ENCODE data around the gene SIRT1.
"Not testable (repeated sequence)": the region's sequence is repeated elsewhere in the genome, so short reads cannot be mapped to it uniquely, and the experiment has no call there.

SIRT1 gene

DNA sequence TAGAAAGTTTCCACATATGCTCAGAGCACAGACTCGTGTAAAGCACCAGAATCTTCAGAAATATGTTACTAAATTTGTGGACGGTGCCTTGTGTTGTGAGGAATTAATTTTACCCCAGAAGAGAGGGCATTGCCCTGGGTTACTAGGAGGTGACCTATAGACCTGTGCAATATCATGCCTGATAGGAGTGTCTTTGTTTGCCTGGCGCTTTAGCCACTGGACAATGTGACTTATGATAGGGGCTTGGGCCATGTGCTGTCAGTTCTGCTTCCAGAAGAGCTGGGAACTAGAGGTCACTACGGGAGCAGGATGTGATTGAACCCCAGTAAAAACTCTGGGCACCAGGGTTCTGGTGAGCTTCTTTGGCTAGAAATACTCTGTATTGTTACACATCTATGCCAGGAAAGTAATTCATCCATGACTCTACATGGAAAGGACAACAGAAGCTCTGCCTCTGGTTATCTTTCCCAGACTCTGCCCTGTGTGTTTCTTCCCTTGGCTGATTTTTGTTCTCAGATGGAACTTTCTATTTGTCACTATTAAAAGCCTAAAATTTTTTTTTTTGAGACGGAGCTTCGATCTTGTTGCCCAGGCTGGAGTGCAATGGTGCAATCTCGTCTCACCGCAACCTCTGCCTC is 75.5 kb downstream of the SIRT1 start:
- FAIRE-seq (no peak), DNase-seq (ENCODE audit: insufficient read length, low spot score) (no peak)
- TF ChIP-seq, protein P1, sequence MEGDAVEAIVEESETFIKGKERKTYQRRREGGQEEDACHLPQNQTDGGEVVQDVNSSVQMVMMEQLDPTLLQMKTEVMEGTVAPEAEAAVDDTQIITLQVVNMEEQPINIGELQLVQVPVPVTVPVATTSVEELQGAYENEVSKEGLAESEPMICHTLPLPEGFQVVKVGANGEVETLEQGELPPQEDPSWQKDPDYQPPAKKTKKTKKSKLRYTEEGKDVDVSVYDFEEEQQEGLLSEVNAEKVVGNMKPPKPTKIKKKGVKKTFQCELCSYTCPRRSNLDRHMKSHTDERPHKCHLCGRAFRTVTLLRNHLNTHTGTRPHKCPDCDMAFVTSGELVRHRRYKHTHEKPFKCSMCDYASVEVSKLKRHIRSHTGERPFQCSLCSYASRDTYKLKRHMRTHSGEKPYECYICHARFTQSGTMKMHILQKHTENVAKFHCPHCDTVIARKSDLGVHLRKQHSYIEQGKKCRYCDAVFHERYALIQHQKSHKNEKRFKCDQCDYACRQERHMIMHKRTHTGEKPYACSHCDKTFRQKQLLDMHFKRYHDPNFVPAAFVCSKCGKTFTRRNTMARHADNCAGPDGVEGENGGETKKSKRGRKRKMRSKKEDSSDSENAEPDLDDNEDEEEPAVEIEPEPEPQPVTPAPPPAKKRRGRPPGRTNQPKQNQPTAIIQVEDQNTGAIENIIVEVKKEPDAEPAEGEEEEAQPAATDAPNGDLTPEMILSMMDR (IDR thresholded peaks at IDR 0.05; ENCODE audit: insufficient read depth, missing control alignments) = no peak

DNA sequence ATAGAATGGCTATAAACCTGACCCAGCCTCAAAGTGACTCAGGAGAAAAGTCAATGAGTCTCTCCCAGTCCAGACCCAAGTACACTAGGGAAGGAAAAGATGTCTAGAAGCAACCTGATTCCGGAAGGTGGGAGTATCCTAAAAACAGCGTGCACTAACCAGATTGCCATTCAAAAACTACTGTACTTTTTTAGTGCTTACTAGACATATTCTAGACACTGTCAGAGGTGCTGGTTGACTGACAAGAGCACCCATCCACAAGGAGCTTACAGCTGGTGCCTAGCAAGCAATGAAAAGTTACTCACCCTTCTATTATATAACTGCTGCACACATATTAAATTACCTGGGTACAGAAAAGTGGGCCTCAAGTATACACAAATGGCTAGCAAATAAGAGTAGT is 81.0 kb downstream of the SIRT1 start:
- FAIRE-seq (no peak), DNase-seq (ENCODE audit: insufficient read length, low spot score) (no peak)
- TF ChIP-seq, protein P1 (IDR thresholded peaks at IDR 0.05; ENCODE audit: insufficient read depth, missing control alignments) = no peak

DNA sequence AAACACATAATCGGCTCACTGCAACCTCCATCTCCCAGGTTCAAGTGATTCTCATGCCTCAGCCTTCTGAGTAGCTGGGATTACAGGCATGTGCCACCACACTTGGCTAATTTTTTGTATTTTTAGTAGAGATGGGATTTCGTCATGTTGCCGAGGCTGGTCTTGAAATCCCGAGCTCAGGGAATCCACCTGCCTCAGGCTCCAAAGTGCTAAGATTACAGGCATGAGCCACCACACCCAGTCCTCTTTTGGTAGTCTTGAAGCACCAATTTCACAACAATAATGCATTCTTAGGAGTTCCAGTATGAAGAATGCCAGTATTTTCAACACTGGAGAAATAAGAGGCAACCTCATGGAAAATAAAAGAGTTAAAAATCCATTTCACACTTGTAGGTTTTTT is 81.6 kb downstream of the SIRT1 start:
- FAIRE-seq; DNase-seq (ENCODE audit: insufficient read length, low spot score): not testable (repeated sequence)
